IMR-90 (cell line): ENCODE data around the gene PACC1.

Source experiments
- POLR2A ChIP-seq: IDR thresholded peaks from 2 replicates; pipeline ENCODE4 v1.6.1; 2012; ENCODE audit warnings: mild to moderate bottlenecking, low read depth, low read length
- SMC3 ChIP-seq: fragments of 150-350 bp; IDR thresholded peaks from 2 replicates; pipeline ENCODE4 v1.6.1; 2016; ENCODE audit warnings: low read depth, mild to moderate bottlenecking, antibody characterized with exemption, low read length, moderate library complexity
- TF ChIP-seq, protein P1 (sequence below): conservative IDR thresholded peaks from 2 replicates; pipeline ENCODE4 v1.5.1; 2012; ENCODE audit warnings: mild to moderate bottlenecking, low read depth, low read length, improper control_type of control experiment

DNA sequence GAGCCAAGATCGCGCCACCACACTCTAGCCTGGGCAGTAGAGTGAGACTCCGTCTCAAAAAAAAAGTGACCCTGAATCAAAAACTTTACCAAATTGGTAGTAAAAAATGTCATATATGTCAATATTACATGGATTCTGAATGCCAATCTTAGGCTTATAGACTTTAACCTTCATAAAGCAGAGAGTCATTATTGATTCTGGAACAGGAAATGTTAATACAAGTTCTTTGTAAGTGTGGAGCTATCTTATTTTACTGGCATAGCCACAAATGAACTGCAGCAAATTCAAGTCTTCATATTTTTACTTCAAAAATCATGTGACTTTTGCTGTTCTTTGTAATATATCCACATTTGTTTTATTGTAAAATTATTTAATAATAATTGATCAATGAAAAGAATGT, 88.1 kb downstream of the PACC1 start:
- TF ChIP-seq, protein P1, sequence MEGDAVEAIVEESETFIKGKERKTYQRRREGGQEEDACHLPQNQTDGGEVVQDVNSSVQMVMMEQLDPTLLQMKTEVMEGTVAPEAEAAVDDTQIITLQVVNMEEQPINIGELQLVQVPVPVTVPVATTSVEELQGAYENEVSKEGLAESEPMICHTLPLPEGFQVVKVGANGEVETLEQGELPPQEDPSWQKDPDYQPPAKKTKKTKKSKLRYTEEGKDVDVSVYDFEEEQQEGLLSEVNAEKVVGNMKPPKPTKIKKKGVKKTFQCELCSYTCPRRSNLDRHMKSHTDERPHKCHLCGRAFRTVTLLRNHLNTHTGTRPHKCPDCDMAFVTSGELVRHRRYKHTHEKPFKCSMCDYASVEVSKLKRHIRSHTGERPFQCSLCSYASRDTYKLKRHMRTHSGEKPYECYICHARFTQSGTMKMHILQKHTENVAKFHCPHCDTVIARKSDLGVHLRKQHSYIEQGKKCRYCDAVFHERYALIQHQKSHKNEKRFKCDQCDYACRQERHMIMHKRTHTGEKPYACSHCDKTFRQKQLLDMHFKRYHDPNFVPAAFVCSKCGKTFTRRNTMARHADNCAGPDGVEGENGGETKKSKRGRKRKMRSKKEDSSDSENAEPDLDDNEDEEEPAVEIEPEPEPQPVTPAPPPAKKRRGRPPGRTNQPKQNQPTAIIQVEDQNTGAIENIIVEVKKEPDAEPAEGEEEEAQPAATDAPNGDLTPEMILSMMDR, result no peak
- TF ChIP-seq POLR2A (no peak), SMC3 (no peak)
